BLaER1 (cell line): ENCODE results near the gene PRKAG2.

Experiments used
- H3K27ac ChIP-seq: shearing (Covaris generic); formaldehyde crosslinking; 2 replicates; pipeline ENCODE4 v1.8.1; 2022
- H3K27me3 ChIP-seq: shearing (Covaris generic); formaldehyde crosslinking; 2 replicates; pipeline ENCODE4 v1.8.1; 2022
- H3K36me3 ChIP-seq: shearing (Covaris generic); formaldehyde crosslinking; 2 replicates; pipeline ENCODE4 v1.8.1; 2022
- H3K4me1 ChIP-seq: shearing (Covaris generic); formaldehyde crosslinking; 2 replicates; pipeline ENCODE4 v1.8.1; 2022
- H3K4me2 ChIP-seq: shearing (Covaris generic); formaldehyde crosslinking; 2 replicates; pipeline ENCODE4 v1.8.1; 2022
- H3K4me3 ChIP-seq: shearing (Covaris generic); formaldehyde crosslinking; 2 replicates; pipeline ENCODE4 v1.8.1; 2022
- H3K9ac ChIP-seq: shearing (Covaris generic); formaldehyde crosslinking; 2 replicates; pipeline ENCODE4 v1.8.1; 2022
- H3K9me3 ChIP-seq: shearing (Covaris generic); formaldehyde crosslinking; 2 replicates; pipeline ENCODE4 v1.8.1; 2022
- H4K20me1 ChIP-seq: shearing (Covaris generic); formaldehyde crosslinking; 2 replicates; pipeline ENCODE4 v1.8.1; 2022
- Cebpa-rat ChIP-seq: shearing (Covaris generic); IDR thresholded peaks from 2 replicates; pipeline ENCODE4 v1.8.1; 2022

The PRKAG2 gene

GRCh38 chr7:151735851-151736402 is 141.0 kb downstream of the PRKAG2 start:
- Histone ChIP-seq H3K4me1 (peaks cover 89% of the 10 kb centered on the region), H3K36me3 (no peaks in the 10 kb centered on the region; the same call in 1 of the 2 replicates), H4K20me1 (peaks cover 11% of the 10 kb centered on the region), H3K4me2 (peak overlapping the region; percentile 96), H3K9me3 (peaks cover 19% of the 10 kb centered on the region), H3K27ac (peak overlapping the region; percentile 79), H3K4me3 (peak overlapping the region; percentile 60), H3K27me3 (no peaks in the 10 kb centered on the region), H3K9ac (peak overlapping the region; percentile 63; the same call in 1 of the 2 replicates)
- no peak for TF ChIP-seq Cebpa-rat

GRCh38 chr7:151735186-151735850 is 141.6 kb downstream of the PRKAG2 start:
- H3K9me3 ChIP-seq: peaks cover 19% of the 10 kb centered on the region
- H3K4me2 ChIP-seq: peak overlapping the region; percentile 96
- H4K20me1 ChIP-seq: peaks cover 11% of the 10 kb centered on the region
- H3K27me3 ChIP-seq: no peaks in the 10 kb centered on the region
- H3K27ac ChIP-seq: peak overlapping the region; percentile 79
- H3K9ac ChIP-seq: peak overlapping the region; percentile 63; the same call in 1 of the 2 replicates
- H3K4me3 ChIP-seq: peak overlapping the region; percentile 60
- peaks cover 89% of the 10 kb centered on the region for H3K4me1 ChIP-seq
- no peak for TF ChIP-seq Cebpa-rat
- no peaks in the 10 kb centered on the region; the same call in 1 of the 2 replicates for H3K36me3 ChIP-seq

GRCh38 chr7:151732834-151733592 is 143.9 kb downstream of the PRKAG2 start:
- no peak for TF ChIP-seq Cebpa-rat
- H3K9me3 ChIP-seq: no peaks in the 10 kb centered on the region
- no peaks in the 10 kb centered on the region for H3K36me3 ChIP-seq
- H4K20me1 ChIP-seq: peaks cover 11% of the 10 kb centered on the region
- H3K27me3 ChIP-seq: no peaks in the 10 kb centered on the region
- peak overlapping the region; percentile 96 for H3K4me2 ChIP-seq
- H3K9ac ChIP-seq: no peak overlapping the region
- no peak overlapping the region for H3K4me3 ChIP-seq
- H3K4me1 ChIP-seq: peaks cover 100% of the 10 kb centered on the region
- H3K27ac ChIP-seq: no peak overlapping the region

GRCh38 chr7:151732292-151732691 is 144.6 kb downstream of the PRKAG2 start:
- no peak overlapping the region for H3K9ac ChIP-seq
- H3K27me3 ChIP-seq: no peaks in the 10 kb centered on the region
- TF ChIP-seq Cebpa-rat: no peak

GRCh38 chr7:151731022-151731441 is 145.9 kb downstream of the PRKAG2 start:
- H3K4me1 ChIP-seq: peaks cover 100% of the 10 kb centered on the region
- no peak overlapping the region for H3K4me3 ChIP-seq
- no peaks in the 10 kb centered on the region for H3K9me3 ChIP-seq
- no peak overlapping the region for H3K9ac ChIP-seq
- no peaks in the 10 kb centered on the region for H3K27me3 ChIP-seq
- H3K27ac ChIP-seq: no peak overlapping the region
- peaks cover 9% of the 10 kb centered on the region for H4K20me1 ChIP-seq
- no peak for TF ChIP-seq Cebpa-rat
- H3K36me3 ChIP-seq: no peaks in the 10 kb centered on the region
- peak overlapping the region; percentile 33 for H3K4me2 ChIP-seq

More at GRCh38 chr7:151732292-151732691, 144.6 kb downstream of the PRKAG2 start:
- no peak overlapping the region for H3K4me3 ChIP-seq
- no peak overlapping the region for H3K4me2 ChIP-seq
- H3K9me3 ChIP-seq: no peaks in the 10 kb centered on the region
- no peaks in the 10 kb centered on the region for H3K36me3 ChIP-seq
- peaks cover 100% of the 10 kb centered on the region for H3K4me1 ChIP-seq
- no peak overlapping the region for H3K27ac ChIP-seq
- peaks cover 11% of the 10 kb centered on the region for H4K20me1 ChIP-seq

GRCh38 chr7:151730591-151730990 is 146.3 kb downstream of the PRKAG2 start:
- H3K36me3 ChIP-seq: no peaks in the 10 kb centered on the region
- peaks cover 100% of the 10 kb centered on the region for H3K4me1 ChIP-seq
- H3K27ac ChIP-seq: no peak overlapping the region
- H3K9me3 ChIP-seq: no peaks in the 10 kb centered on the region
- H4K20me1 ChIP-seq: peaks cover 5% of the 10 kb centered on the region
- no peak for TF ChIP-seq Cebpa-rat
- H3K4me3 ChIP-seq: no peak overlapping the region
- peak overlapping the region; percentile 33; the same call in 1 of the 2 replicates for H3K4me2 ChIP-seq
- no peaks in the 10 kb centered on the region for H3K27me3 ChIP-seq
- no peak overlapping the region for H3K9ac ChIP-seq

- no peak overlapping the region for H3K9ac ChIP-seq
- H3K4me1 ChIP-seq: peaks cover 100% of the 10 kb centered on the region
- H3K4me3 ChIP-seq: no peak overlapping the region
- no peak for TF ChIP-seq Cebpa-rat
- no peaks in the 10 kb centered on the region for H4K20me1 ChIP-seq
- no peaks in the 10 kb centered on the region for H3K27me3 ChIP-seq
- H3K36me3 ChIP-seq: no peaks in the 10 kb centered on the region
- H3K9me3 ChIP-seq: no peaks in the 10 kb centered on the region
- peak overlapping the region; percentile 94 for H3K4me2 ChIP-seq
- peak overlapping the region; percentile 28; the same call in 1 of the 2 replicates for H3K27ac ChIP-seq
These were observed 147.4 kb downstream of the PRKAG2 start for GRCh38 chr7:151729521-151729921.

GRCh38 chr7:151728746-151729145 is 148.2 kb downstream of the PRKAG2 start:
- peak overlapping the region; percentile 94 for H3K4me2 ChIP-seq
- H3K27me3 ChIP-seq: no peaks in the 10 kb centered on the region
- H3K9me3 ChIP-seq: no peaks in the 10 kb centered on the region
- H3K36me3 ChIP-seq: no peaks in the 10 kb centered on the region
- H4K20me1 ChIP-seq: no peaks in the 10 kb centered on the region
- peak overlapping the region; percentile 87; the same call in 1 of the 2 replicates for H3K27ac ChIP-seq
- TF ChIP-seq Cebpa-rat: no peak
- H3K4me1 ChIP-seq: peaks cover 100% of the 10 kb centered on the region
- H3K4me3 ChIP-seq: no peak overlapping the region
- H3K9ac ChIP-seq: peak overlapping the region; percentile 16; the same call in 1 of the 2 replicates

- TF ChIP-seq Cebpa-rat: no peak
- peaks cover 100% of the 10 kb centered on the region for H3K4me1 ChIP-seq
- H3K9ac ChIP-seq: peak overlapping the region; percentile 56; the same call in 1 of the 2 replicates
- no peaks in the 10 kb centered on the region for H3K27me3 ChIP-seq
- H3K9me3 ChIP-seq: no peaks in the 10 kb centered on the region
- no peaks in the 10 kb centered on the region for H3K36me3 ChIP-seq
- H3K4me3 ChIP-seq: peak overlapping the region; percentile 47; the same call in 1 of the 2 replicates
- H3K27ac ChIP-seq: peak overlapping the region; percentile 87
- H3K4me2 ChIP-seq: peak overlapping the region; percentile 94
- H4K20me1 ChIP-seq: no peaks in the 10 kb centered on the region
These were observed 148.6 kb downstream of the PRKAG2 start for GRCh38 chr7:151728286-151728660.
